Tibial artery (tissue), 4 donors: ENCODE measurements around the gene CHTOP.

Experiments used
- DNase-seq, 2 donors: peaks; one replicate each; pipeline ENCODE4 v3.0.0-alpha.2; 2019
- H3K27ac ChIP-seq, 2 donors: fragments of 200-600 bp; sonication (generic) in 1 of 2; 1 replicate in 1 of 2; 2 replicates in 1 of 2; pipeline ENCODE4 v1.5.1; 2018 to 2019; ENCODE audit warnings: mild to moderate bottlenecking in 1 of 2
- H3K27me3 ChIP-seq, 2 donors: fragments of 200-600 bp; sonication (generic) in 1 of 2; one replicate each; pipeline versions ENCODE4 v1.5.1 to v1.6.0; 2016 to 2019
- H3K36me3 ChIP-seq, 3 donors: fragments of 200-600 bp; sonication (generic) in 2 of 3; one replicate each; pipeline ENCODE4 v1.5.1; 2016 to 2019; ENCODE audit warnings: mild to moderate bottlenecking in 2 of 3
- H3K4me1 ChIP-seq, 4 donors: fragments of 200-600 bp; sonication (generic) in 2 of 4; 1 replicate in 3 of 4; 2 replicates in 1 of 4; pipeline ENCODE4 v1.5.1; 2016 to 2019
- H3K4me3 ChIP-seq, 2 donors: fragments of 200-600 bp; sonication (generic) in 1 of 2; 1 replicate in 1 of 2; 2 replicates in 1 of 2; pipeline ENCODE4 v1.5.1; 2018 to 2019; ENCODE audit warnings: mild to moderate bottlenecking in 2 of 2
- H3K9me3 ChIP-seq, 3 donors: fragments of 200-600 bp; sonication (generic) in 1 of 3; one replicate each; pipeline ENCODE4 v1.5.1; 2016 to 2019
- CTCF ChIP-seq, 2 experiments: fragments of 200-600 bp in 1 of 2; fragments of 450-650 bp in 1 of 2; IDR thresholded peaks; one replicate each; pipeline ENCODE4 v1.5.1; 2017 to 2019; ENCODE audit warnings: antibody characterized with exemption in 2 of 2, mild to moderate bottlenecking in 1 of 2, moderate library complexity in 1 of 2
- intact Hi-C: fragments of 100-400 bp; cut with DNase I; formaldehyde crosslinking; loops from one replicate; pipeline ENCODE4 v1.15.0; 2023; ENCODE audit warnings: low total_unique reads

Gene CHTOP

GRCh38 chr1:153613406-153613805, 20.5 kb upstream of the CHTOP start:
- DNase-seq, result no peak
- Histone ChIP-seq H3K36me3 (peaks cover 0 to 1% (median 0%) of the 10 kb centered on the region in 3 donors), H3K27me3 (no peaks in the 10 kb centered on the region), H3K27ac (peak overlapping the region; percentile 94 to 95), H3K4me3 (peak overlapping the region; percentile 67 to 71), H3K9me3 (no peaks in the 10 kb centered on the region), H3K4me1 (peaks cover 0 to 53% (median 35%) of the 10 kb centered on the region in 4 donors)
- intact Hi-C loops, result no loop called here
- no peak for TF ChIP-seq CTCF (IDR thresholded peaks at IDR 0.05)

GRCh38 chr1:153614189-153614900, 19.5 kb upstream of the CHTOP start:
- H3K27ac ChIP-seq, result no peak overlapping the region
- no peaks in the 10 kb centered on the region for H3K9me3 ChIP-seq
- intact Hi-C loops, result no loop called here
- no peak for DNase-seq
- peaks cover 0 to 11% (median 1%) of the 10 kb centered on the region in 3 donors for H3K36me3 ChIP-seq
- peaks cover 0 to 44% (median 30%) of the 10 kb centered on the region in 4 donors for H3K4me1 ChIP-seq
- H3K4me3 ChIP-seq, result no peak overlapping the region
- H3K27me3 ChIP-seq, result no peaks in the 10 kb centered on the region
- TF ChIP-seq CTCF (IDR thresholded peaks at IDR 0.05), result no peak

GRCh38 chr1:153614906-153615305, 19.0 kb upstream of the CHTOP start:
- H3K4me3 ChIP-seq, result no peak overlapping the region

GRCh38 chr1:153615406-153615805, 18.5 kb upstream of the CHTOP start:
- Histone ChIP-seq H3K4me1 (peaks cover 0 to 33% (median 23%) of the 10 kb centered on the region in 4 donors), H3K4me3 (no peak overlapping the region), H3K9me3 (no peaks in the 10 kb centered on the region), H3K36me3 (peaks cover 7 to 20% (median 12%) of the 10 kb centered on the region in 3 donors), H3K27me3 (no peaks in the 10 kb centered on the region), H3K27ac (no peak overlapping the region)
- DNase-seq, result no peak
- TF ChIP-seq CTCF (IDR thresholded peaks at IDR 0.05), result no peak
- intact Hi-C loops, result loop anchor here (5.0 kb wide), 1 partner anchor 108 kb away; no protein-coding TSS in a partner anchor

More at GRCh38 chr1:153614906-153615305, 19.0 kb upstream of the CHTOP start:
- Histone ChIP-seq H3K27ac (no peak overlapping the region), H3K27me3 (no peaks in the 10 kb centered on the region), H3K9me3 (no peaks in the 10 kb centered on the region), H3K4me1 (peaks cover 0 to 38% (median 27%) of the 10 kb centered on the region in 4 donors), H3K36me3 (peaks cover 2 to 16% (median 7%) of the 10 kb centered on the region in 3 donors)
- TF ChIP-seq CTCF (IDR thresholded peaks at IDR 0.05), result no peak
- intact Hi-C loops, result loop anchor here (5.0 kb wide), 1 partner anchor 108 kb away; no protein-coding TSS in a partner anchor
- no peak for DNase-seq

GRCh38 chr1:153616144-153616916, 17.5 kb upstream of the CHTOP start, which contains the start of gene S100A14:
Gene S100A14 (minus strand): TSS chr1:153616325. CDS start chr1:153615858, 467 bp downstream.
- H3K36me3 ChIP-seq, result peaks cover 8 to 27% (median 14%) of the 10 kb centered on the region in 3 donors
- H3K4me1 ChIP-seq, result peaks cover 0 to 24% (median 14%) of the 10 kb centered on the region in 4 donors
- no peak for TF ChIP-seq CTCF (IDR thresholded peaks at IDR 0.05)
- no peaks in the 10 kb centered on the region for H3K27me3 ChIP-seq
- no peaks in the 10 kb centered on the region for H3K9me3 ChIP-seq
- intact Hi-C loops, result loop anchor here (2.0 to 5.0 kb wide), 2 partner anchors 44 to 109 kb away; no protein-coding TSS in a partner anchor
- H3K4me3 ChIP-seq, result no peak within 1 kb of the TSS
- no peak for DNase-seq
- H3K27ac ChIP-seq, result peak within 1 kb of the TSS in 1 of 2 donors; percentile 37
